Prostate gland (tissue), 2 donors: ENCODE results near the gene TPSB2.

Experiments
- CTCF ChIP-seq, 4 experiments: fragments of 200-600 bp in 2 of 4; fragments of 450-650 bp in 2 of 4; sonication (generic) in 2 of 4; IDR thresholded peaks; 1 replicate in 3 of 4; 2 replicates in 1 of 4; pipeline ENCODE4 v1.5.1; 2016 to 2019; ENCODE audit warnings: antibody characterized with exemption in 4 of 4, mild to moderate bottlenecking in 2 of 4, moderate library complexity in 2 of 4
- POLR2A ChIP-seq: fragments of 450-650 bp; IDR thresholded peaks from one replicate; pipeline ENCODE4 v1.6.1; 2016; ENCODE audit warnings: antibody characterized with exemption, mild to moderate bottlenecking
- POLR2AphosphoS5 ChIP-seq: sonication (generic); formaldehyde crosslinking; IDR thresholded peaks from one replicate; pipeline ENCODE4 v1.6.1; 2017; ENCODE audit warnings: antibody characterized with exemption

- no peak for TF ChIP-seq CTCF (IDR thresholded peaks at IDR 0.05)
- no peak for TF ChIP-seq POLR2A
- no peak for TF ChIP-seq POLR2AphosphoS5
Measured at GRCh38 chr16:1199347-1200013, 30.5 kb downstream of the TPSB2 start.
